HG03196 (cell line): ENCODE data around the gene DCP2.
"Not testable (repeated sequence)": the region's sequence is repeated elsewhere in the genome, so short reads cannot be mapped to it uniquely, and the experiment has no call there.

Experiments used
- ATAC-seq: cut with Tn5 transposase; IDR thresholded peaks from one replicate; pipeline ENCODE4 v1.9.1; 2021; ENCODE audit not compliant: unreplicated experiment

DCP2 gene

DNA sequence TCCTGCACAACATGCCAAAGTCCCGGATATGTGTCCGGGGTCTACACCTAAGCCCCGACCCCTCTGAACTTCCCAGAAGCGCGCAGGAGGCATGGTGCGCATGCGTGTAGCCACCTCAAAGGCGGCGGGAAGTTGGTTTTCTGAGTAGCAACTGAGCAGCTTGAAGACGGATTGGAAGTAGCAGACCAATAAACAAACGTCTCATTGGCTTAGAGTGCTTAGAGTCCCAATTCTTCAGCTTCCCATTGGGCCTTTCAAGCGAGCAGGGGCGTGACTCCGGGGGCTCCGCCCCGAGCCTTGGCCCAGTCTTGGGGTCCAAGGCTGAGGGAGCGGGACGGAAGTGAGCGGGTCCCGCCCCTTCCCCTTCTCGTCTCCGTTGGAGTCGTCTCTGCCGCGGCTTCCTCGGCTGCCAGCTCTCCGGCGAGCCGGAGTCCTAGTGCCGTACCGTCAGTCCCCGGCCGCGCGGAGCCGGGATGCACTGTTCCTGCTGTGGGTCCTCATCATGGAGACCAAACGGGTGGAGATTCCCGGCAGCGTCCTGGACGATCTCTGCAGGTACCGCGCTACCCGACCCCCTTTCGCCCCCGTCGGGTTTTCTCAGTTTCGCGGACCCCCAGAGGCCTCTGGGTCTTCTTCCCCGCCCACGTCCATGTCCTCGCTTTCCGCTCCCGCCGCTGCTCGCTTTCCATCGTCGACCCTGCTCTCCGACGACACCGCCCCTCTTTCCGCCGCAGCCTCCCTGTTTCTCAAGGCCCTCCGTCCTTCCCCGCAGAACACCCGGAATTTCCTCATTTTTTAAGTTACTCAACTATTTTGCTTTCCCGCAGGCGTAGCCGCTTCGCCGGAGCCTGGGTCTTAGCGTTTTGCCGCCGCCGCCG, at the start of gene DCP2:
DCP2 (plus strand) TSS at position 367 of the 878 bp plus-strand sequence; CDS start at position 503, 136 bp downstream.
- ATAC-seq, result peak; percentile 98

- peak; percentile 86 for ATAC-seq
Measured at GRCh38 chr5:112929336-112930081, 47.1 kb upstream of the DCP2 start.

GRCh38 chr5:112930082-112930344, 46.6 kb upstream of the DCP2 start:
- ATAC-seq, result peak; percentile 36

DNA sequence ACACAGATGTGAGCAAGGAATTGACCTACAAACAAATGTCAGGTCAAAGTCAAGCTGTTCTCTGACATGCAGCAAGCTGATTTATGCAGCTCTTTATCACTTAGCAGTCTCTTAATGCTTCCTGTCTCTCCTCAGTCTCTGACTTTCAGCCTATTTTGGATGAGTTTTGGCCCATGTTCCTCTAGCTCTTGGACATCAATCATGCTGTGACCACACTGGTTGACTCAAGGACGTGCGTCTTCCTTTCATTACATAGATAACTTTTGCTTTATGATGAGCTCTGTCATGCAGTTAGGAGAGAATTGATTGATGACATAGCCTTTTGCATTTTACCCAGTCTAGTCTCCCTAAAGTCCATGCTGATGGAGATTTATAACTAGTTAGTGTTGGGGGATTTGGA, 45.1 kb upstream of the DCP2 start:
- no peak for ATAC-seq

DNA sequence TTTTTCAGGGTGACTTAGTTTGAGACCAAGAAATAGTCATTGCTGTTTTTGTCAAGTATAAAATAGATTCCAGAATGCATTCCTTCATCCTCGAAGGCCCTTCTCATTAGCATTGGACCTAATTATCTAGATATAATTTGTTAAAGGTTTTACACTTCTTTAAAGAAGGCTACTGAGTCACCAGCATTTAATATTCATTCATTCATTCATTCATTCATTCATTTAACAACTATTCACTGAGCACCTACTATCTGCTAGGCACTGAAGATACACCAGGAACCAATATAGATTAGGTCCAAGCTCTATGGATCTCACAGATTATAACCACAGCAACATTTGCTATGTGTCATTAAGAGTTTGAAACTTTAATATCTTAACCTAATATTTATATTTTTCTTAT, 43.5 kb upstream of the DCP2 start:
- ATAC-seq, result no peak

- no peak for ATAC-seq
Measured at GRCh38 chr5:112933651-112934365, 42.8 kb upstream of the DCP2 start.

GRCh38 chr5:112934366-112934663, 42.3 kb upstream of the DCP2 start:
- ATAC-seq, result no peak

- no peak for ATAC-seq
Measured at GRCh38 chr5:112935675-112936074, 40.9 kb upstream of the DCP2 start.

DNA sequence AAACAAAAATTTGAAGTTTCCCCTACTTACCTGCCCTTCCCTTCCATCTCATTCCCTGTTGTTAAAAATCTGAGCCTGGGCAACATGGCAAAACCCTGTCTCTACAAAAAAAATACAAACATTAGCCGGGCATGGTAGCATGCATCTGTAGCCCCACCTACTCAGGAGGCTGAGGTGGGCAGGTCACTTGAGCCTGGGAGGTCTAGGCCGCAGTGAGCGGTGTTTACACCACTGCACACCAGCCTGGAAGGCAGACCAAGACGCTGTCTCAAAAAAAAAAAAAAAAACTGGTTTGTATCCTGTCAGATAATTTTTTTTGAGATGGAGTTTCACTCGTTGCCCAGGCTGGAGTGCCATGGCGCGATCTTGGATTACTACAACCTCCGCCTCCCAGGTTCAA, 38.3 kb upstream of the DCP2 start:
- ATAC-seq, result no peak

GRCh38 chr5:112940670-112941069, 35.9 kb upstream of the DCP2 start:
- no peak for ATAC-seq

GRCh38 chr5:112948458-112948857, 28.1 kb upstream of the DCP2 start:
- no peak for ATAC-seq

GRCh38 chr5:112951124-112951702, 25.4 kb upstream of the DCP2 start:
- ATAC-seq, result peak; percentile 84

GRCh38 chr5:112956606-112957005, 20.0 kb upstream of the DCP2 start:
- ATAC-seq, result no peak

DNA sequence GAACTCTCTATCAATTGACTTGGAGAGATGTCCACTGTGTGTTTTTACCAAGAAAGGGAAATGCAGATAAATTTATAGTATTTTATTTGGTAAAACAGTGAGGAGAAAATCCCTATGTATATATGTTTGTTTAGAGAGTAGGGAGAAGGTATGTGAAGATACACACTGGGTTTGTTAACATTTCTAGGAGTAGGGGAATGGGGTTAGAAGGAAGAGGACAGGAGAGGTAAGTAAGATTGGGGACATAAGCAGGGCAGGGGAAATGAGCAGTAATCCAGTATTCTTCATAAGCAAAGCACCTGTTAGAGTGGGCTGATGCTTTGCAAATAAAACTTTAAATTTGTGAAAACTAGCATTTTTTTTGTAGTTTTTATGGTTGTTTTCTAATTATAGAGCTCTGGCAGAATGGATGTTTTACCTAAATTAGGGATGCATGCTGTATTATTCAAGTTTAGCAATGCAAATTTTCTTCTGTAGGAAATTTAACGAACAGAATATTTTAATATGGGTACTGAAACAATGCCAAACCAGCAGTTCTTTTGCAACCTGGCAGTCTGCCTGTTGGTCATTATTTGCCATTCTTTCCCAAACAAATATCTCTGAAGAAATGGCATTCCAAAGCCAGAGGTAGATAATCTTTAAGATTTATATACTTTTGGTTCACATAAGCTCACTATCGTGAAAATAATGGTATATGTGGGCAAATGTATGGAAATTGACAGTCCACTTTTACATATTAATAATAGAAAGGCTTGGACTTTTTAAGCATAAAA, 19.4 kb upstream of the DCP2 start:
- ATAC-seq, result no peak

DNA sequence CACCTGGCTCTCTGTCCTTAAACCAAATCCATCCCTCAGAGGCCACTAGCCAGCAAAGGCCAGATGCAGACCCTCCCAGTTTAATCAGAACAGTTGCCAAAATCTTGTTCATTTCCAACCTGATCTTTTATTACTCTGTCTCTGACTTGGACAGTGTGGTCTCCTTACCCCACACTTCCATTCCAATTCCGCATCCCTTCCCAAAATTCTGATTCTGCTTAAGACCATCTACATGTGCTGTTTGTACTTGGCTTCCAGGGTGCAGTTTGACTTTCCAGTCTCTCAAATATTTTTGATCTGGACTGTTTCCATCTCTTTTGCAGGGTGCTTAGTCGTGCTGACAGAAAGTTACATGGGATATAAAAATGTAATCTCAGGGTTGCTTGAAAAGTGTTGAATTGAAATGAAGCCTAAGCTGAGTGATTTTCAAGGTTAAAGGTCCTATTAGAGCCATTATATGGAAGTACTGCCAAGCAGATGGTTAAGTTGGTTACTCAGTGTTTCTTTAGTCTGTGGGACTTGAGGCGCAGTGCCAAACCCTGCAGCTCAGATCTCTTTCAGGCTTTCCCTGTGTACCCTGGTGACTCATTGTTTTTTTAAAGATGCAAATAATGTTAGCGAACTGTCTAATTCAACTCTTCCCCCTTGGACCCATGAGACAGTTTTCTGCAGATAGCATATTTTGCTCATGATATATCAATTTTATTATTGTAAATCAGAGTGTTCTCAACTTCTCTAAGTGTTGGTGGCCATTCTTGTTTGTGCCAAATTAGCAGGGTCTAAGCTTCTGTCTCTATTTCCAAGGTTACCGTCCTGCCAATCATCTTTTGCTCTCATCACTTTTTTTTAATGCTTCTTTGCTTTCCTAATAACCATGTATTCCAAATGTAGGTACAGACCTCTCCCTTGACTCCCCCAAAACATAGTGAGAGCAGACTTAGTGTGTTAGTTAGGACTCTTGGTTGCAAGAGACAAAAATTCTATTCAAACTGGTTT, 18.2 kb upstream of the DCP2 start:
- peak; percentile 90 for ATAC-seq

GRCh38 chr5:112959872-112960271, 16.7 kb upstream of the DCP2 start:
- not testable (repeated sequence) for ATAC-seq

- ATAC-seq, result no peak
Measured at GRCh38 chr5:112960315-112960714, 16.3 kb upstream of the DCP2 start.

- no peak for ATAC-seq
Measured at GRCh38 chr5:112960863-112961504, 15.6 kb upstream of the DCP2 start.

GRCh38 chr5:112963374-112963733, 13.2 kb upstream of the DCP2 start:
- not testable (repeated sequence) for ATAC-seq
